WTC11 (cell line): Measurements from ENCODE around the gene IL17RC. TPM values are rescaled to one million over a fixed set of nuclear protein-coding genes. Genes with fewer than 3 reads are reported as not detected.

Experiments
- ATAC-seq: fragments of 200-7000 bp; cut with Tn5 transposase; 2 replicates; pipeline ENCODE4 v1.10.0; 2021; ENCODE audit warnings: mild to moderate bottlenecking, moderate library complexity
- CTCF ChIA-PET: fragments of 300-600 bp; sonication (Branson Sonifier 250); formaldehyde crosslinking; loops from one replicate; lab custom pipeline; 2021; ENCODE audit warnings: antibody characterized with exemption; lab: Charles Lee
- POLR2A ChIA-PET: fragments of 350-600 bp; sonication (Branson Sonifier 250); formaldehyde crosslinking; loops from one replicate; lab custom pipeline; 2021; ENCODE audit warnings: antibody characterized with exemption; lab: Charles Lee
- DNase-seq: peaks from one replicate; pipeline ENCODE4 v3.0.0; 2021; ENCODE audit warnings: low spot score
- H3K27ac Mint-ChIP-seq: 2 replicates; pipeline ENCODE4 v1.8.0; 2021; ENCODE audit warnings: mixed read lengths
- H3K27me3 Mint-ChIP-seq: 2 replicates; pipeline ENCODE4 v1.8.0; 2021; ENCODE audit warnings: low read depth, mild to moderate bottlenecking, moderate library complexity, mixed read lengths
- H3K36me3 Mint-ChIP-seq: 2 replicates; pipeline ENCODE4 v1.8.0; 2021; ENCODE audit warnings: mixed read lengths
- H3K4me1 Mint-ChIP-seq: 2 replicates; pipeline ENCODE4 v1.8.0; 2022; ENCODE audit warnings: mixed read lengths
- H3K4me3 Mint-ChIP-seq: 2 replicates; pipeline ENCODE4 v1.8.0; 2021; ENCODE audit warnings: mild to moderate bottlenecking, moderate library complexity, mixed read lengths
- H3K9me3 Mint-ChIP-seq: 2 replicates; pipeline ENCODE4 v1.8.0; 2021; ENCODE audit warnings: mixed read lengths
- AR ChIP-seq: fragments of 250-450 bp; sonication (Bioruptor Pico); IDR thresholded peaks from 2 replicates; pipeline ENCODE4 v1.9.0; 2021; ENCODE audit warnings: mild to moderate bottlenecking
- ARID4B ChIP-seq: sonication (generic); formaldehyde crosslinking; IDR thresholded peaks from 2 replicates; pipeline ENCODE4 v1.8.0; 2023; ENCODE audit warnings: missing genetic modification reagents, mild to moderate bottlenecking, borderline replicate concordance
- ATF1 ChIP-seq: sonication (generic); formaldehyde crosslinking; IDR thresholded peaks from 2 replicates; pipeline ENCODE4 v1.8.1; 2023; ENCODE audit warnings: mild to moderate bottlenecking, moderate library complexity, missing genetic modification reagents
- CDX4 ChIP-seq: fragments of 250-450 bp; sonication (Bioruptor Pico); IDR thresholded peaks from 2 replicates; pipeline ENCODE4 v1.9.0; 2021; ENCODE audit warnings: moderate library complexity, mild to moderate bottlenecking, inconsistent platforms, borderline replicate concordance
- CREB1 ChIP-seq: sonication (generic); formaldehyde crosslinking; IDR thresholded peaks from 2 replicates; pipeline ENCODE4 v1.8.0; 2023; ENCODE audit warnings: mild to moderate bottlenecking, missing genetic modification reagents
- FOXJ3 ChIP-seq: sonication (generic); formaldehyde crosslinking; IDR thresholded peaks from 2 replicates; pipeline ENCODE4 v1.9.0; 2021; ENCODE audit warnings: missing genetic modification reagents, mild to moderate bottlenecking, borderline replicate concordance
- FOXP1 ChIP-seq: sonication (generic); formaldehyde crosslinking; IDR thresholded peaks from 2 replicates; pipeline ENCODE4 v1.8.0; 2022; ENCODE audit warnings: missing genetic modification reagents, mild to moderate bottlenecking, moderate library complexity, borderline replicate concordance
- IRF1 ChIP-seq: sonication (generic); formaldehyde crosslinking; IDR thresholded peaks from 2 replicates; pipeline ENCODE4 v1.8.0; 2023; ENCODE audit warnings: missing genetic modification reagents
- KAT7 ChIP-seq: sonication (generic); formaldehyde crosslinking; IDR thresholded peaks from 2 replicates; pipeline ENCODE4 v1.8.1; 2023; ENCODE audit warnings: missing genetic modification reagents, mild to moderate bottlenecking, borderline replicate concordance
- MAX ChIP-seq: sonication (generic); formaldehyde crosslinking; IDR thresholded peaks from 2 replicates; pipeline ENCODE4 v1.8.0; 2022; ENCODE audit warnings: mild to moderate bottlenecking, missing genetic modification reagents
- SP1 ChIP-seq: sonication (generic); formaldehyde crosslinking; conservative IDR thresholded peaks from 2 replicates; pipeline ENCODE4 v1.8.1; 2022; ENCODE audit warnings: missing genetic modification reagents
- USF1 ChIP-seq: sonication (generic); formaldehyde crosslinking; IDR thresholded peaks from 2 replicates; pipeline ENCODE4 v1.8.0; 2022; ENCODE audit warnings: mild to moderate bottlenecking, missing genetic modification reagents
- USF2 ChIP-seq: sonication (generic); formaldehyde crosslinking; IDR thresholded peaks from 2 replicates; pipeline ENCODE4 v1.8.1; 2023; ENCODE audit warnings: mild to moderate bottlenecking, missing genetic modification reagents, moderate library complexity
- ZBTB43 ChIP-seq: sonication (generic); formaldehyde crosslinking; IDR thresholded peaks from 2 replicates; pipeline ENCODE4 v1.8.1; 2023; ENCODE audit warnings: mild to moderate bottlenecking, missing genetic modification reagents
- ZMAT4 ChIP-seq: fragments of 250-450 bp; sonication (Bioruptor Pico); IDR thresholded peaks from 2 replicates; pipeline ENCODE4 v1.9.0; 2021; ENCODE audit warnings: mild to moderate bottlenecking
- ZNF263 ChIP-seq: sonication (generic); formaldehyde crosslinking; IDR thresholded peaks from 2 replicates; pipeline ENCODE4 v1.8.1; 2022; ENCODE audit warnings: low read depth, mild to moderate bottlenecking, moderate library complexity, missing genetic modification reagents
- ZNF671 ChIP-seq: fragments of 250-450 bp; sonication (Bioruptor Pico); IDR thresholded peaks from 2 replicates; pipeline ENCODE4 v1.8.0; 2021; ENCODE audit warnings: mild to moderate bottlenecking
- total RNA-seq: library from RNA; stranded (reverse); gene quantifications from 3 replicates; pipeline ENCODE4 v1.2.3, GENCODE V29; 2021

Gene IL17RC
- total RNA-seq, 1 experiment from 2014 or later = 10.1 TPM

GRCh38 chr3:9883706-9884554 is 33.0 kb upstream of the IL17RC start (continued):
- TF ChIP-seq ATF1 (no peak), FOXP1 (CRISPR knock-in tag) (no peak)

GRCh38 chr3:9884555-9885165 is 32.2 kb upstream of the IL17RC start:
- H3K4me1 Mint-ChIP-seq = no peaks in the 10 kb centered on the region
- H3K27ac Mint-ChIP-seq = no peak overlapping the region
- no peak overlapping the region for H3K4me3 Mint-ChIP-seq
- H3K36me3 Mint-ChIP-seq = no peaks in the 10 kb centered on the region
- no peaks in the 10 kb centered on the region for H3K9me3 Mint-ChIP-seq
- ChIA-PET POLR2A (no interaction called here), CTCF (interaction anchor here (1.2 to 1.8 kb wide), 2 partner anchors 21 to 62 kb away, joined by 3 to 6 read pairs; no protein-coding TSS in a partner anchor)
- DNase-seq = no peak
- peaks cover 8% of the 10 kb centered on the region for H3K27me3 Mint-ChIP-seq
- ATAC-seq = no peak
- TF ChIP-seq IRF1 (CRISPR knock-in tag) = no peak
- TF ChIP-seq USF1 (CRISPR knock-in tag) = no peak
- no peak for TF ChIP-seq ZBTB43 (CRISPR knock-in tag)
- TF ChIP-seq AR (CRISPR knock-in tag) = no peak
- TF ChIP-seq CDX4 (CRISPR knock-in tag) = no peak
- TF ChIP-seq SP1 (CRISPR knock-in tag) = no peak
- no peak for TF ChIP-seq USF2 (CRISPR knock-in tag)
- TF ChIP-seq ZNF263 = no peak
- TF ChIP-seq MAX (CRISPR knock-in tag) = no peak
- no peak for TF ChIP-seq KAT7
- TF ChIP-seq FOXP1 (CRISPR knock-in tag) = no peak
- TF ChIP-seq CREB1 (CRISPR knock-in tag) = no peak
- no peak for TF ChIP-seq FOXJ3 (CRISPR knock-in tag)
- TF ChIP-seq ARID4B = no peak
- no peak for TF ChIP-seq ZMAT4
- TF ChIP-seq ZNF671 (CRISPR knock-in tag) = no peak
